Panc1 (cell line): ENCODE measurements around the gene CPN1. TPM values are rescaled to one million over a fixed set of nuclear protein-coding genes. Genes with fewer than 3 reads are reported as not detected.
A peak's percentile ranks its signal among the peaks of the same experiment; 100 is the strongest.

Source experiments
- ATAC-seq: fragments of 200-7000 bp; cut with Tn5 transposase; 2 replicates; pipeline ENCODE4 v1.9.1; 2020; ENCODE audit warnings: mild to moderate bottlenecking, moderate library complexity
- BruUV-seq: library from RNA; stranded (reverse); fragments of 400-500 nt; replicated peaks from 2 replicates; lab custom pipeline; 2021; lab: Mats Ljungman, UMichigan
- CTCF ChIA-PET: fragments of 300-600 bp; sonication (Branson Sonifier 250); formaldehyde crosslinking; loops from one replicate; lab custom pipeline; 2022; ENCODE audit warnings: antibody characterized with exemption; lab: Charles Lee
- POLR2A ChIA-PET: fragments of 300-600 bp; sonication (Branson Sonifier 250); formaldehyde crosslinking; loops from one replicate; lab custom pipeline; 2022; ENCODE audit warnings: antibody characterized with exemption; lab: Charles Lee
- DNase-seq: peaks from one replicate; pipeline ENCODE4 v3.0.0-alpha.2; 2010; ENCODE audit warnings: low read depth, low spot score
- H3K27ac ChIP-seq: 2 replicates; pipeline ENCODE4 v1.5.1; 2011; ENCODE audit warnings: mild to moderate bottlenecking, low read length, inconsistent platforms
- H3K27me3 ChIP-seq: fragments of 200-500 bp; sonication (Bioruptor generic); 2 replicates; pipeline ENCODE4 v1.6.0; 2014; ENCODE audit warnings: low read length, inconsistent platforms; ENCODE audit not compliant: control insufficient read depth, insufficient read depth
- H3K36me3 ChIP-seq: fragments of 200-500 bp; sonication (Bioruptor generic); 2 replicates; pipeline ENCODE4 v1.5.1; 2014; ENCODE audit warnings: inconsistent platforms, mild to moderate bottlenecking, low read length, moderate library complexity; ENCODE audit not compliant: control insufficient read depth, insufficient read depth
- H3K4me1 ChIP-seq: 2 replicates; pipeline ENCODE4 v1.5.1; 2011; ENCODE audit warnings: inconsistent platforms, mild to moderate bottlenecking, low read length, moderate library complexity; ENCODE audit not compliant: control insufficient read depth, insufficient read depth
- H3K4me3 ChIP-seq, 2 experiments: 2 replicates each; pipeline ENCODE4 v1.5.1; 2011 to 2012; ENCODE audit warnings: low read depth in 2 of 2, low read length in 2 of 2, mild to moderate bottlenecking in 2 of 2, inconsistent platforms in 1 of 2, moderate library complexity in 1 of 2
- H3K9me3 ChIP-seq: fragments of 200-500 bp; sonication (Bioruptor generic); 2 replicates; pipeline ENCODE4 v1.5.1; 2014; ENCODE audit warnings: low read depth, mild to moderate bottlenecking, inconsistent platforms, low read length, moderate library complexity; ENCODE audit not compliant: control insufficient read depth, insufficient read depth
- CTCF ChIP-seq: fragments of 450-650 bp; IDR thresholded peaks from 2 replicates; pipeline ENCODE4 v1.5.1; 2017; ENCODE audit warnings: mild to moderate bottlenecking
- POLR2AphosphoS5 ChIP-seq: IDR thresholded peaks from 2 replicates; pipeline ENCODE4 v1.6.1; 2012; ENCODE audit warnings: mild to moderate bottlenecking, low read depth, low read length, moderate library complexity
- REST ChIP-seq, 2 experiments: IDR thresholded peaks; 2 replicates each; pipeline ENCODE4 v1.6.1; 2011 to 2012; ENCODE audit warnings: low read depth in 2 of 2, control low read depth in 1 of 2, low read length in 1 of 2, mild to moderate bottlenecking in 1 of 2, moderate library complexity in 1 of 2; ENCODE audit not compliant: insufficient read depth in 1 of 2
- SIN3A ChIP-seq: IDR thresholded peaks from 2 replicates; pipeline ENCODE4 v1.6.1; 2012; ENCODE audit warnings: low read depth, mild to moderate bottlenecking, low read length, moderate library complexity, borderline replicate concordance; ENCODE audit not compliant: insufficient read depth
- TCF7L2 ChIP-seq: IDR thresholded peaks from 2 replicates; pipeline ENCODE4 v1.6.1; 2011; ENCODE audit warnings: mild to moderate bottlenecking, low read depth, low read length, inconsistent platforms
- in situ Hi-C: cut with HindIII; loops from 2 replicates; pipeline ENCODE4 v1.10.0; 2016; ENCODE audit warnings: low sequenced_read_pairs, low pct_unique_long_range_greater_than_20kb
- intact Hi-C: fragments of 100-400 bp; cut with micrococcal nuclease; formaldehyde crosslinking; loops from one replicate; pipeline ENCODE4 v1.10.0; 2022; ENCODE audit not compliant: unreplicated experiment
- total RNA-seq: library from RNA; stranded (reverse); gene quantifications from one replicate; pipeline ENCODE4 v1.2.1, GENCODE V29; 2021; ENCODE audit not compliant: unreplicated experiment

Gene CPN1
- total RNA-seq, 1 experiment from 2014 or later: not detected

GRCh38 chr10:100007231-100008141 lies 74.2 kb downstream of the CPN1 start:
- peak overlapping the region; percentile 77 to 91 for H3K4me3 ChIP-seq
- no TSS peak for BruUV-seq

More at GRCh38 chr10:100007231-100008141, 74.2 kb downstream of the CPN1 start:
- in situ Hi-C loops (no loop called here), intact Hi-C loops (no loop called here)
- peak overlapping the region; percentile 99 for H3K27ac ChIP-seq
- peaks cover 11% of the 10 kb centered on the region; the same call in 1 of the 2 replicates for H3K36me3 ChIP-seq
- CTCF ChIA-PET: interaction anchor here (0.5 to 1.1 kb wide), 2 partner anchors 10 to 37 kb away, joined by 3 to 4 read pairs; no protein-coding TSS in a partner anchor
- H3K9me3 ChIP-seq: peaks cover 2% of the 10 kb centered on the region; the same call in 1 of the 2 replicates
- no peak for ATAC-seq
- peaks cover 49% of the 10 kb centered on the region for H3K4me1 ChIP-seq
- POLR2A ChIA-PET: no interaction called here
- DNase-seq: no peak
- no peak; the same call in 1 of the 2 replicates for TF ChIP-seq POLR2AphosphoS5
- no peak for TF ChIP-seq TCF7L2
- no peak for TF ChIP-seq REST (IDR thresholded peaks at IDR 0.05; ENCODE audit: insufficient read depth in 1 of 2, low read depth in 2 of 2, low read length in 1 of 2)
- TF ChIP-seq CTCF: no peak
- TF ChIP-seq SIN3A: no peak
- H3K27me3 ChIP-seq: no peaks in the 10 kb centered on the region
